ENCODE measurements around the gene GLIPR1.
A peak's percentile ranks its signal among the peaks of the same experiment; 100 is the strongest.
"Not testable (repeated sequence)": the region's sequence is repeated elsewhere in the genome, so short reads cannot be mapped to it uniquely, and the experiment has no call there.

GLIPR1 gene

GRCh38 chr12:75480469-75480949, at the start of gene GLIPR1:
Gene GLIPR1, plus strand, starts transcription at chr12:75480755. Its CDS starts 126 bp downstream, at chr12:75480881.
- peak; percentile 87 for DNase-seq (ENCODE audit: low read depth)

- DNase-seq (ENCODE audit: low read depth) = no peak
Observed at GRCh38 chr12:75432924-75433323, 47.6 kb upstream of the GLIPR1 start.

- DNase-seq (ENCODE audit: low read depth) = no peak
Observed at GRCh38 chr12:75437564-75437963, 43.0 kb upstream of the GLIPR1 start.

- no peak for DNase-seq (ENCODE audit: low read depth)
Observed at GRCh38 chr12:75438059-75438754, 42.3 kb upstream of the GLIPR1 start.

- DNase-seq (ENCODE audit: low read depth) = no peak
Observed at GRCh38 chr12:75439048-75439447, 41.5 kb upstream of the GLIPR1 start.

- no peak for DNase-seq (ENCODE audit: low read depth)
Observed at GRCh38 chr12:75439930-75440329, 40.6 kb upstream of the GLIPR1 start.

GRCh38 chr12:75441687-75442449, 38.7 kb upstream of the GLIPR1 start:
- not testable (repeated sequence) for DNase-seq (ENCODE audit: low read depth)

GRCh38 chr12:75442454-75442853, 38.1 kb upstream of the GLIPR1 start:
- not testable (repeated sequence) for DNase-seq (ENCODE audit: low read depth)

- no peak for DNase-seq (ENCODE audit: low read depth)
Observed at GRCh38 chr12:75443709-75444108, 36.8 kb upstream of the GLIPR1 start.

- DNase-seq (ENCODE audit: low read depth) = no peak
Observed at GRCh38 chr12:75444429-75445136, 36.0 kb upstream of the GLIPR1 start.

GRCh38 chr12:75445137-75445507, 35.4 kb upstream of the GLIPR1 start:
- not testable (repeated sequence) for DNase-seq (ENCODE audit: low read depth)

- DNase-seq (ENCODE audit: low read depth) = peak; percentile 72
Observed at GRCh38 chr12:75446857-75447256, 33.7 kb upstream of the GLIPR1 start.

- no peak for DNase-seq (ENCODE audit: low read depth)
Observed at GRCh38 chr12:75447691-75448393, 32.7 kb upstream of the GLIPR1 start.

GRCh38 chr12:75452675-75453330, 27.8 kb upstream of the GLIPR1 start:
- no peak for DNase-seq (ENCODE audit: low read depth)

GRCh38 chr12:75455839-75456238, 24.7 kb upstream of the GLIPR1 start:
- no peak for DNase-seq (ENCODE audit: low read depth)

- DNase-seq (ENCODE audit: low read depth) = no peak
Observed at GRCh38 chr12:75457191-75457590, 23.4 kb upstream of the GLIPR1 start.

- DNase-seq (ENCODE audit: low read depth) = not testable (repeated sequence)
Observed at GRCh38 chr12:75457866-75458265, 22.7 kb upstream of the GLIPR1 start.

- no peak for DNase-seq (ENCODE audit: low read depth)
Observed at GRCh38 chr12:75459755-75460154, 20.8 kb upstream of the GLIPR1 start.

GRCh38 chr12:75460204-75460603, 20.4 kb upstream of the GLIPR1 start:
- DNase-seq (ENCODE audit: low read depth) = no peak

- no peak for DNase-seq (ENCODE audit: low read depth)
Observed at GRCh38 chr12:75471902-75472890, 8.4 kb upstream of the GLIPR1 start.
